Dedifferentiated amniotic fluid mesenchymal stem cell (primary cell): Measurements from ENCODE around the gene SSR1.
"Not testable (repeated sequence)": the region's sequence is repeated elsewhere in the genome, so short reads cannot be mapped to it uniquely, and the experiment has no call there.

ENCODE experiments used
- DNase-seq: peaks from one replicate; pipeline ENCODE4 v3.0.0-alpha.2; 2016; ENCODE audit errors: extremely low spot score

The SSR1 gene

DNA sequence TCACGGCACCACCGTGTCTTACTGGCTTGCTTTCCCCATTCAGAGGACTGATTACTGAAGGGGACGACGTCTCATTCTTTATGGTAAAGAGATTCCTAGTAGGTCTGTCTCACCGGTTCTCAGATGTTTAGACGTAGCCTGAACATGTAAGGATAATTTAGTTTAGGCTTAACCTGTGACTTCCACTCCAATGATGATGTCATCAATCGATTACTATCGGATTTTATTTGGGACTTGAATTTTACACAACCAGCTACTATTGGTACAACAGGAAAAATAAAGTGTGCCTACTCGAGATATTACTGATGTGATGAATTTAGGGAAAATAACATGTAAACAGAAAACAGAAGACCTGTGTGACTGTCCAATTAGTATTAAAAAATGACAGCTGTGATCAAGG, 4.5 kb upstream of the SSR1 start:
- DNase-seq = no peak

DNA sequence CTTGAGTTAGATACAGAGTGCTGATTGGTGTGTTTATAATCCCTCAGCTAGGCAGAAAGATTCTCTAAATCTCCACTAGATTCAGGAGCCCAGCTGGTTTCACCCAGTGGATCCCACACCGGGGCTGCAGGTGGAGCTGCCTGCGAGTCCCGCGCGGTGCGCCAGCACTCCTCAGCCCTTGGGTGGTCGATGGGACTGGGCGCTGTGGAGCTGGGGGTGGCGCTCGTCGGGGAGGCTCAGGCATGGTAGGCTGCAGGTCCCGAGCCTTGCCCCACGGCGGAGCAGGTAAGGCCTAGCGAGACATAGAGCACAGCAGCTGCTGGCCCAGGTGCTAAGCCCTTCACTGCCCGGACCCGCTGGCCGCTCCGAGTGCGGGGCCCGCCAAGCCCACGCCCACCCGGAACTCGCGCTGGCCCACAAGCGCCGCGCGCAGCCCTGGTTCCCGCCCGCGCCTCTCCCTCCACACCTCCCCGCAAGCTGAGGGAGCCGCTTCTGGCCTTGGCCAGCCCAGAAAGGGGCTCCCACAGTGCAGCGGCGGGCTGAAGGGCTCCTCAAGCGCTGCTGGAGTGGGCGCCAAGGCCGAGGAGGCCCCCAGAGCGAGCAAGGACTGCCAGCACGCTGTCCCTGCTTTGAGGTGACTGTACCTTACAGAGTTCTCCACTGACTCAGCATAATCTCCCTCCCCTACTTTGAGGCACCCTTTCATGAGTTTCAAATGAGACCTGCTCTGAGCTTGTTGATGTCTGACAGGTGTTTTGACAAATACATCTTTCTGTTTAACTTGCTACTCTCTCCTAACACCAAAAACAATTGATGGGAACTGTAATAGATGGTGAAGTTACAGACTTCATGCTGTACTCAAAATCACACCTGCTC, 3.9 kb upstream of the SSR1 start:
- no peak for DNase-seq

DNA sequence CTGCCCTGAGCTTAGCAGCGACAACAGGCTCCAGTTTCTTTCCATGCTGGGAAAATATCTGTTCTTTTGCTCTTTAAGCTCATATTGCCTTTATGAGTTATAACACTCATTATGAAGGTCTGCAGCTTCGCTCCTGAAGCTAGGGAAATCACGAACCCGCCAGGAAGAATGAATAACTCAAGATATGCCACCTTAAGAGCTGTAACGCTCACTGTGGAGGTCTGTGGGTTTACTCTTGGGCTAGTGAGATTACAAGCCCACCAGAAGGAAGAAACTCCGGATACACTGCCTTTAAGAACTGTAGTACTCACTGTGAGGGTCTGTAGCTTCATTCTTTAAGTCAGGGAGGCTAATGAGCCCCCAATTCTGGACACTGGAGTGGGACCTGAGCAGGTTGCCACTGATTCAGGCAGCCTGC, 3.0 kb upstream of the SSR1 start:
- no peak for DNase-seq

DNA sequence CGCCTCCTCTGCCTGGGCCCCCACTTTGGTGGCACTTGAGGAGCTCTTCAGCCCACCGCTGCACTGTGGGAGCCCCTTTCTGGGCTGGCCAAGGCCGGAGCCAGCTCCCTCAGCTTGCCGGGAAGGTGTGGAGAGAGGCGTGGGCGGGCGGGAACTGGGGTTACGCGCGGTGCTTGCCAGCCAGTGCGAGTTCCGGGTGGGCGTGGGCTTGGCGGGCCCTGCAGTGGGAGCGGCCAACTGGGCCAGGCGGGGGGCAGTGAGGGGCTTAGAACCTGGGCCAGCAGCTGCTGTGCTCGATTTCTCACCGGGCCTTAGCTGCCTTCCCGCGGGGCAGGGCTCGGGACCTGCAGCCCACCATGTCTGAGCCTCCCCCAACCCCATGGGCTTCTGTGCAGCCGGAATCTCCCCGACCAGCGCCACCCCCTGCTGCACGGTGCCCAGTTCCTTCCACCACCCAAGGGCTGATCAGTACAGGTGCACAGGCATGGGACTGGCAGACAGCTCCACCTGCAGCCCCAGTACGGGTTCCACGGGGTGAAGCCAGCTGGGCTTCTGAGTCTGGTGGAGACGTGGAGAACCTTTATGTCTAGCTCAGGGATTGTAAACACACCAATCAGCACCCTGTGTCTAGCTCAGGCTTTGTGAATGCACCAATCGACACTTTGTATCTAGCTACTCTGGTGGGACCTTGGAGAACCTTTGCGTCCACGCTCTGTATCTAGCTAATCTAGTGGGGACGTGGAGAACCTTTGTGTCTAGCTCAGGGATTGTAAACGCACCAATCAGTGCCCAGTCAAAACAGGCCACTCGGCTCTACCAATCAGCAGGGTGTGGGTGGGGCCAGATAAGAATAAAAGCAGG, 2.3 kb upstream of the SSR1 start:
- DNase-seq = not testable (repeated sequence)

DNA sequence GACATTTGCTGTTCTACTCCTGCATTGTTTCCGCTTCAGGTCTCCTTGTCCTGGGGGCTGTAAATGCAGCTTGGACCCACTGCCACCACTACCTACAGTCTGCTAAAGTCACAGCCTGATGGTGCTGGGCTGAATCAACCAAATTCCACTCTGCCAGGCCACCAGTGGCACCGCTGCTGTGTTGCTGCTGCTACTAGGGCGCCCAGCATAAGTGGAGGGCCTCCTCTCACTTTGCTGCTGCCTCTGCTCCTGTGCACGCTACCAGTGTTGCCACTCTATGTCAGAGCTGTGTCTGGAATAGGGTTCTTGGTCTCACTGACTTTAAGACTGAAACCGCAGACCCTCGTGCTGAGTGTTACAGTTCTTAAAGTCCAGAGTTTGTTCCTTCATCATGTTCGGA, 1.4 kb upstream of the SSR1 start:
- DNase-seq = no peak

DNA sequence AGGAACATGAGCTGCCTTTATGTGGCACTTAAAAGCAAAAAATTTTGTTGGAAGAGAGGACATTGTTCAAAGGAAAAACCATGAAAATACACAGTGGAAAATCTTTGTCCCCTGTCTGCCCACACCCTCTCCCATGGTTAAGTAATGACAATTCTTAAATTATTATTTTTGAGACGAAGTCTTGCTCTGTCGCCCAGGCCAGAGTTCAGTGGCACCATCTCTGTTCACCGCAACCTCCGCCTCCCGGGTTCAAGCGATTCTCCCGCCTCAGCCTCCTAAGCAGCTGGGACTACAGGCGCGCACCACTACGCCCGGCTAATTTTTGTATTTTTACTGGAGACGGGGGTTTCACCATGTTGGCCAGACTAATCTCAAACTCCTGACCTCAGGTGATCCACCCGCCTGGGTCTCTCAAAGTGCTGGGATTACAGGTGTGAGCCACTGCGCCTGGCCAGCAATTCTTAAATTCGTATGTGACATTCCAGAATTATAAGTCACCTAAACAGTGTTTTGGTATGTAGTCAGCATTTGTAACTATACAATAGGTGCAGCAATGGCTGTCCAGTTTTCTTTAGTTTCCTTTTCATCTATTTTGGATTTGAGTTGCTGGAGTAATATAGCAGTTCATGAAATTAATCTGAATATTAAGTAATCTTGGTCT, 636 bp upstream of the SSR1 start:
- no peak for DNase-seq

DNA sequence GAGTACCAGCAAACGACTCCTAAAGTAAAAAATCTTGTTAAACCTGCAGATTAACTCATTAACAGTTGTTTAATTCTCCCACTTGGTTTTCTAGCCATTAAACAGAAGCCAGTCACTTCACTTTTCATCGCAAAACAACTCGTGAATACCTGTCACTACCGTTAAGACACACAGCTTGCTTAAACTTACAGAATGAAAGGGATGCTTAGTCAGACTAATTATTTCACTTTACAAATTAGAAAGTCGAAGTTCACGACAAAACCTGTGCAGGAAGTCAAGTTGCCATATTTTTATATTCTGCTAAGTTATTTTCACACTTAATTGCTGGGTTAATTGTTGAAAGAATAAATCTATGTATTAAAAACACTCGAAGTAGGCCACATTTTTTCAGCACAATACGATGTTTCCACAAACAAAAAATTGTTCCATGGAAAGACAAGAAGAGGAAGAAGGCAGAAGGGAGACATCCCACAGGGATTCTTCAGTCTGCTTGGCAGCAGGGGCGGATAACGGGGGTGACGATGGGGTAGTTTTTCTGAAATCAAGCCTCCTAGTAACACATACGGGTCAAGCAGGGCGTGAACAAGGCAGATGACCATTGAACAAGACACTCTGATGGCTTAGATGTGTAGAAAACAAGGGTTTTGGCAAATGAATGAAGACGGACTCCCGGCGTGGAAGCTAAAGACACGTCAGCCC, 933 bp downstream of the SSR1 start:
- DNase-seq = peak; percentile 26

DNA sequence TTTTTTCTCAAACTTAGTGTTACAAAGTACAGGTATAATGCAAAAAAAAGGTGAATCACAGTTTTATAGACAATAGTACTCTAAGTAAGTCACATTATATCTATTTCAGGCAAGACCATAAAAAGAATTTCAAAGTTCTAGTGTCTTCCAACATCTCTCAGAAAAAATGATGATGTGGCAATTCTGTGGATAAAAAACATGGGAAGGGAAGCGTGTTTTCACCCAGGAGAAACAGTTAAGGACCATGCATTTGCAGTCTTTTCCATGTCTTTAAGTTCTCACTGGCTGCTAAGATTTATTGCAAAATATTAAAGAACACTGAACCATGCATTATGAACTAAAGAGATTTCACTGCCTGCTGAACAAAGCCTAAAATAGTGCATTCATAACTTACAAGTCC, 1.8 kb downstream of the SSR1 start:
- no peak for DNase-seq

DNA sequence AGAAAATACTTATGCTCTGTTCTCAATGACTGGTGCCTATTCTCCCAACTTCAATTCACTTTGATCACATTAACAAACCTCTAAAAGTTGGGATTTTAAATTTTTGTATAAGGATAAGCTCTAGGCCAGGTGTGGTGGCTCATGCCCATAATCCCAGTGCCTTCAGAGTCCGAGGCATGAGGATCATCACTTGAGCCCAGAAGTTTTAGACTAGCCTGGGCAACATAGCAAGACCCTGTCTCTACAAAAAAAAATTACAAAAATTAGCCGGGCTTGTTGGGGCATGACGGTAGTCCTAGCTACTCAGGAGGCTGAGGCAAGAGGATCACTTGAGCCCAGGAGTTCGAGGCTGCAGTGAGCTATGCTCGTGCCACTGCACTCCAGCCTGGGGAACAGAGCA, 3.9 kb downstream of the SSR1 start:
- no peak for DNase-seq

DNA sequence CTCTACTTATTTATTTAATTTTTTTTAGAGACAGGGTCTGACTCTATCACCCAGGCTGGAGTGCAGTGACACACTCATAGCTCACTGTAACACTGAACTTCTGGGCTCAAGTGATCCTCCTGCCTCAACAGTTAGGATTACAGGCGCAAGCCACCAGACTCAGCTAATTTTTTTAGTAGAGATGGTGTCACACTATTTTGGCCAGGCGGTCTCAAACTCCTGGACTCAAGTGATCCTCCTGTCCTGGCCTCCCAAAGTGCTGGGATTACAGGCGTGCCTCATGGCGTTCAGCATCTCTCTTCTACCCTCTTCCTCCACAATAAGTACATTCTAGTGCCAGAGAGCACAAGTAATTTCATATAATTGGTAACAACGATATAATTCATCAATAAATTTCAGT, 5.5 kb downstream of the SSR1 start:
- no peak for DNase-seq

DNA sequence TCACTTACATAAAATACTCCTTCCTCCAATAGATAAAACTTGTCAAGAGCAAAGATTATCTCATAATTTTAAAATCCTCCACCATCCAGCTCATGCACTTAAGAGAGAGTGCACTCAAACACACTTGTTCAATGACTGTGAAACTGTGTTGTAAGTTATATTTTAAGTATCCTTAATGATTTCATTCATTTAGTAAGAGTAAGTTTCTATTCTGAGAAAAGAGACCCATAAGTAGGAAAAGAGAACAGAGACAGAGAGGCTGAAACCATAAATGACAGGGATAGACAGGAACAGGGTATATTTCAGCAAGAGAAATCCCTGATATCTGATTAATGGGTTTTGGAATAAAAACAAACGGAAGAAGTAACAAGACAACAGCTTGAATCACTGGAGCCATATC, 8.2 kb downstream of the SSR1 start:
- no peak for DNase-seq

DNA sequence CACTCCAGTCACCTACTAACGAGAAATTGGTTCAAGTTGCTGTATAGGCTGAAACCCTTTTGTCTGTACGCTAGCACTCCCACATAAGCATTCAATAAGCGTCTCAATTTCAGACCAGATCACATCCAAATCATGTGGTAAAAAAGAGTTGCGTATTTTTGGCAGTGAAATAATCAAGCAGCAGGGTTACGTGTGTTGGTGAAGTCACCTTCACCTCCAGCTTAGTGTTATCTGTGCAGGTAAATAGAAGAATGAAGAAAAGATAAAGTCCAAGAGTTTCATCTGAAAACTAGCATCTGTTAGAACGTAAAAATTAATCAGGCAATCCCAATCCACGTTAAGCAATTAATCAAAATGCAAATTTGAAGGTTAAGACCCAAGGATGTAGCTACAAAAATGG, 11.3 kb downstream of the SSR1 start:
- no peak for DNase-seq

DNA sequence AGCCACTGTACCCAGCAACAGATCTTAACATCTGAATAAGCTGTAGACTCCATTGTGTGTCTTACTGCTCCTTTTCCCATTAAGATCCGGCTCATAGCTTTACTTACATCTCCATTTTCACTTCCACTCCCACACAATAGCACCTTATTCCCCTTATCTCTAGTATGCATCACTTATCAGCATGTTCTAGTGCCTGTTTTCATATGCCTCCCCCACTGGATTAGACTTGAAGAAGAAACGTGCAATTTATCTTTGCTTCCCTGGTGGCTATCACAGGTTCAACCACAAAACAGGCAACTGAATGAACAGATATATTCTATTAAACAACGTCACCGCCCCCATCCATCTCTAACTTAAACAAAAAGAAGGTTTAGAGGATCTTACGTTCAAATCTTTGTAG, 12.1 kb downstream of the SSR1 start:
- DNase-seq = no peak

DNA sequence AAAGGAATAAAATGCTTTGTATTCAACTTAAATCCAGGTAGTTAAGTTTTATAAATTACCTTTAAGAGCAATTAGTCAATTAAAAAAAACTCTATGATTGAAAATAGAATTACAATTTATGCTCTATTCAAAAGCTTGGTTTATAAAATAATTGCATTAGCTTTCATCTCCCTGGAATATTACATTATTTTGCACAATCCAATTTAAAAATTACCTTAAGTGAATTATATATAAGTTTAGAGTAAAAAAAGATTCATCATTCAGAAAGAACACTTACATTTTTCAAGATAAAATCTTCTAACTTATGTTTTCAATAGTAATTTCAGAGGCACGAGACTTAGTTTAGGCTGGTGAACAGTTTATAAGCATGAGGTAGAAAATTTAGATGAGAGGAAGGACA, 14.9 kb downstream of the SSR1 start:
- no peak for DNase-seq

DNA sequence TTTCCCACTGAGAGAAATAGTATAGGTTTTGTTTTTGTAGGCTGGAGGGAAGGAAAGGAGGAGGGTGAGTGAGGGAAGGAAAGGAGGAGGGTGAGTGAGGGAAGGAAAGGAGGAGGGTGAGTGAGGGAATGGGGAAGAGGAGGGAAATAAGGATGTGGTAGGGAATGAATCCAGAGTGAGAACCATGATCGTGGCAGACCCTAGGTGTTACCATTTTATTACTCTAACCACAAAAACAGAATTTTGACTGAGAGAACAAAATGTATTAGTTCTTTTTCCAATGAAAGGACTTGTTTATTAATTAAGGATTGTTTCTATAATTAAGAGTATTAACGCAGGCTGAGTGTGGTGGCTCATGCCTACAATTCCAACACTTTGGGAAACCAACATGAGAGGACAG, 16.4 kb downstream of the SSR1 start:
- DNase-seq = no peak

DNA sequence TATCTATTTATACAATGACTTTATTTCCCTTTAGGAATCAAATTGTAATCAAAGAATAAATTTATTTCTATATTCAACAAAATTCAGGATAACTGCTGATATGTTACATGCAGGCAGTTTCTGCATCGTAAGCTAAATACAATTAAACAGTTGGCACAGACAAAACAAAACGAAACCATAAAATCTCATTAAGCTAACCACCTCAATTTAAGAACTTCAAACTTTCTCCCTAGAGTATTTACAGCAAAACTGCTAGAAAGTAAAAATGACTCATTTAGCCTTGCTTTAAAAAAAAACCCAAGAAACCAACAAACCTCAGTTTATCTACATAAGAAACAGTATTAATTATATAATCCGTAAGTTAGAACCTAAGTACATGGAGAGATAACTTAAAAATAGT, 17.1 kb downstream of the SSR1 start:
- DNase-seq = no peak

DNA sequence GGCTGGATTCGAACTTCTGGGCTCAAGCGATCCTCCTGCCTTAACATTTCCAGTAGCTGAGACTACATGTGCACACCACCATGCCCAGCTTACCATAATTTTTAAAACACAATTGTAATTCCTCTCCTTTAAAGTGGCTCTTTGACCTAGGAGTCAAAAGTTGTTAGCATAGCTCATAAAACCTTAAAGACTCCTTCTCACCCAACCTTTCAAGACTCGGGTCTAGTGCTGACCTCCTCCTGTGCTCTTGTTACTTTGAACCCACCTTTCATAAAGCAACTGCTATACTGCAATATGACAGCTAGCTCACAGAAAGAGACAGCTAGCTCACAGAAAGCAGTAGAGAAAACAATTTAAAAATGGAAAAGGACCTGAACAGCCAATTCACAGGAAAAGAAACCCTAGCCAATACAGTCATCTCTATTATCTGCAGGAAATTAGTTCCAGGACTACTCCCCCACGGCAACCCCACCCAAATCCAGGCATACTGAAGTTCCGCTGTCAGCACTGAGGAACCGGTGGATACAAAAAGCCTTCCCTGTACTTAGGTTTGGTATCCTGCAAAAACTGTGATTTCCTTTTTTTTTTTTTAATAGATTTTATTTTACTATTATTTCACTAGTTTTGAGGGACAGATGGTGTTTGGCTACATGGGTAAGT, 20.3 kb downstream of the SSR1 start:
- no peak for DNase-seq

DNA sequence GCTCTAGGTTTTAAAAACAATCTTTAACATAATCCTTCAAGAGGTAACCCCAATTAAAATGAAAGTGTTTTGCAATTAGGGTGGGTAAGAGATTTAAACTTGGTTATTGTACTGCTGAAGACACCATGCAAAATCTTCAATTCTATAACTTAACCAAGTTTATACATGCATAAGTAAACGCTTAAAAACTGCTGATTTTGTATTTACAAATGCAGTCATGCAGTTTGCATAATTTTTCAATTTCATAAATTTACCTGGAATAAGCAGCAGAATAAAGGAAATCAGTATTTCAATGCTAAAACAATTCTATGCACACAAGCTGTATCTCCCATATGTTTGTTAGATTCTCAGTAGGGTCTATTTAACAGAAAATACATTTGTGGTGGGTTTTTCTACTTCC, 22.9 kb downstream of the SSR1 start:
- no peak for DNase-seq

DNA sequence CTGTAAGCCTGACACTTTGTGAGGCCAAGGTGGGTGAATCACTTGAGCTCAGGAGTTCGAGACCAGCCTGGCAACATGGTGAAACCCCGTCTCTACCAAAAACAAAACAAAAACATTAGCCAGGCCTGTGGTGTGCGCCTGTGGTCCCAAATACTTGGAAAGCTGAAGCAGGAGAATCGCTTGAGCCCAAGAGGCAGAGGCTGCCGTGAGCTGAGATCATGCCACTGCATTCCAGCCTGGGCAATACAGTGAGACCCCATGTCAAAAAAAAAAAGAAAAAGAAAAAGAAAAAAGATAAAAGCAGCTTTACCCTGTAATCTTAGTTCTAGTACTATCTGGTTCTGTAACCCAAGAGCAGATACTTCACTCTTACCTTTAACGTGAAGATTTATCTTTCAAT, 27.6 kb downstream of the SSR1 start:
- no peak for DNase-seq

DNA sequence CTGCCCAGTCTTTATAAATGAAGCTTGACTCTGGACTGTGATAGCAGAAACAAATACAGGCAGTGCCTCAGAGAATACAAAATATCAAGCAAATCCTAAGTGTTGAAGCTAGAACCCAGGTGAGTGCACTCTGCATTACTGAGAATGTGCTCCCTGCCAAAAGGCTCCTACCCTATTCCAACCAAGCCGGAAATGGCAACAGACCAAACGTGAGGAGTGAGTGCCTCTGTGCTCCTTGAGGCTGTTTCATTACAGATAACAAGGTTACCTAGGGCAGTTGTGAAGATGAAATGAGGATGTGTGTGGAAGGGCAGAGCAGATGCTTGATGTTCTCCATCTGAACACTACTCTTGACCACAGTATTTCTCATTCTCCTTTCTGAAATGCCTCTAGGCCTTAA, 29.3 kb downstream of the SSR1 start:
- no peak for DNase-seq

DNA sequence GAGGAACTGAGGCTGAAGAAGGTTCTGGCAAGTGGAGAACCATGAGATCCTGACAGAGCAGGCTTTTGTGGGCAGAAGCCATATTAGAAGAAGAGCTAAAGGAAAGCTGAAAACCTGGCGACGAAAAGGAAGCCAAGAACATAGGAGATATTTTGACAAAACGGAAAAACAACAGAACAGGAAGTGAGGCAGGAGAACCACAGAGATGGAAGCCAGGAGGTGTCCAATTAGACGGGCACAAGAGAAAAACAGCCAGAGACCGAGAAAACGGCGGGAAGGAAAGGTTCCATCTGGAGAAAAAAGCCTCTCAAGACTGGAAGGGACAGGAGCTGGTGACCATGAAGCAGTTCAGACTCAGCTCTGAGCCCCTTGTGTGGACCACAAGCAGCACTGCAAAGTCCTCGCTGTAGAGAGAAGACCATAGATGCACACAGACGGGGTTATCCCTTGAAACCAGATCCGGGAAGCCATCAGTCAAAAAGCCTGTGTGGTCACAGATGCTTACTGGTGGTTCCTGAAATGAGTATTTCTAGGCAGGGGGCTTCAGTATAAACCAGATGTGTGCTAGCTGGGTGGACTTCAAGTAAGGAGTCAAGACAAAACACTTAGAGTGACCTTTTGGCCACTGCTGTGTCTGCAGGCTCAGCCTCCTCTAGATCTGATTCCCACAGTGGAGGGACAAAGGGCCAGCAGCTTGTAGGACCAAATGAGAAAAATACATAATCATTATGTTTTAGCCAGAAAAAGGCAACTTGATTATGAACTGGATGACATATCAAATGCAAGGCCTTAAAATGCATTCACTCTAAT, 30.7 kb downstream of the SSR1 start:
- no peak for DNase-seq
